ENCODE data around the gene GRIA1.

The GRIA1 gene

GRCh38 chr5:153498516-153498915, 8.0 kb downstream of the GRIA1 start:
- POLR2A ChIA-PET, result no interaction called here
- no peak for TF ChIP-seq LEF1 (IDR thresholded peaks at IDR 0.05; ENCODE audit: borderline replicate concordance)
- TF ChIP-seq NFRKB (IDR thresholded peaks at IDR 0.05), result no peak
- no peak for TF ChIP-seq SUZ12 (IDR thresholded peaks at IDR 0.05)
- TF ChIP-seq CTBP1 (IDR thresholded peaks at IDR 0.05; ENCODE audit: borderline replicate concordance), result no peak
- TF ChIP-seq HDGF (IDR thresholded peaks at IDR 0.05; ENCODE audit: borderline replicate concordance), result no peak
- no peak for TF ChIP-seq PKNOX1 (IDR thresholded peaks at IDR 0.05)
- no peak for TF ChIP-seq L3MBTL2 (conservative IDR thresholded peaks at IDR 0.05)
- TF ChIP-seq FOXM1 (IDR thresholded peaks at IDR 0.05; ENCODE audit: borderline replicate concordance), result no peak
- TF ChIP-seq BHLHE40 (IDR thresholded peaks at IDR 0.05; ENCODE audit: borderline replicate concordance), result no peak
- TF ChIP-seq TARDBP (IDR thresholded peaks at IDR 0.05), result no peak
- no peak for TF ChIP-seq ELF4 (IDR thresholded peaks at IDR 0.05)
- no peak for TF ChIP-seq SP1 (IDR thresholded peaks at IDR 0.05)
- no peak for TF ChIP-seq ZNF384 (IDR thresholded peaks at IDR 0.05)
- TF ChIP-seq FOXK2 (IDR thresholded peaks at IDR 0.05), result no peak
- no peak for TF ChIP-seq ARNT (IDR thresholded peaks at IDR 0.05)
- no peak for TF ChIP-seq FOXA1 (IDR thresholded peaks at IDR 0.05)
- CTCF ChIA-PET, result interaction anchor here (0.6 kb wide), 1 partner anchor 11 kb away, joined by 8 read pairs; no protein-coding TSS in a partner anchor

GRCh38 chr5:153500178-153500577, 9.7 kb downstream of the GRIA1 start:
- TF ChIP-seq TARDBP (IDR thresholded peaks at IDR 0.05) (no peak), SP1 (IDR thresholded peaks at IDR 0.05) (no peak), ARNT (IDR thresholded peaks at IDR 0.05) (no peak), SUZ12 (IDR thresholded peaks at IDR 0.05) (no peak), FOXM1 (IDR thresholded peaks at IDR 0.05; ENCODE audit: borderline replicate concordance) (no peak), FOXA1 (IDR thresholded peaks at IDR 0.05) (no peak), L3MBTL2 (conservative IDR thresholded peaks at IDR 0.05) (no peak), CTBP1 (IDR thresholded peaks at IDR 0.05; ENCODE audit: borderline replicate concordance) (no peak), HDGF (IDR thresholded peaks at IDR 0.05; ENCODE audit: borderline replicate concordance) (no peak), ZNF384 (IDR thresholded peaks at IDR 0.05) (no peak)
- DNase-seq (ENCODE audit: extremely low spot score), result no peak
- ChIA-PET POLR2A (no interaction called here), CTCF (no interaction called here)

More at GRCh38 chr5:153498516-153498915, 8.0 kb downstream of the GRIA1 start:
- DNase-seq (ENCODE audit: extremely low spot score), result no peak

GRCh38 chr5:153504726-153505125, 14.3 kb downstream of the GRIA1 start:
- no peak for DNase-seq (ENCODE audit: extremely low spot score)
- CTCF ChIA-PET, result no interaction called here
- no peak for TF ChIP-seq HDGF (IDR thresholded peaks at IDR 0.05; ENCODE audit: borderline replicate concordance)
- TF ChIP-seq NFRKB (IDR thresholded peaks at IDR 0.05), result no peak
- TF ChIP-seq FOXM1 (IDR thresholded peaks at IDR 0.05; ENCODE audit: borderline replicate concordance), result no peak
- no peak for TF ChIP-seq L3MBTL2 (conservative IDR thresholded peaks at IDR 0.05)
- no peak for TF ChIP-seq BHLHE40 (IDR thresholded peaks at IDR 0.05; ENCODE audit: borderline replicate concordance)
- TF ChIP-seq ZNF384 (IDR thresholded peaks at IDR 0.05), result no peak
- TF ChIP-seq FOXA1 (IDR thresholded peaks at IDR 0.05), result no peak
- TF ChIP-seq LEF1 (IDR thresholded peaks at IDR 0.05; ENCODE audit: borderline replicate concordance), result no peak
- no peak for TF ChIP-seq CTBP1 (IDR thresholded peaks at IDR 0.05; ENCODE audit: borderline replicate concordance)
- no peak for TF ChIP-seq ARNT (IDR thresholded peaks at IDR 0.05)
- TF ChIP-seq FOXK2 (IDR thresholded peaks at IDR 0.05), result no peak
- TF ChIP-seq ELF4 (IDR thresholded peaks at IDR 0.05), result no peak
- TF ChIP-seq PKNOX1 (IDR thresholded peaks at IDR 0.05), result no peak
- TF ChIP-seq SP1 (IDR thresholded peaks at IDR 0.05), result no peak
- no peak for TF ChIP-seq SUZ12 (IDR thresholded peaks at IDR 0.05)
- TF ChIP-seq TARDBP (IDR thresholded peaks at IDR 0.05), result no peak
- POLR2A ChIA-PET, result no interaction called here

- POLR2A ChIA-PET, result no interaction called here
- TF ChIP-seq SUZ12 (IDR thresholded peaks at IDR 0.05) (no peak), LEF1 (IDR thresholded peaks at IDR 0.05; ENCODE audit: borderline replicate concordance) (no peak), ZNF384 (IDR thresholded peaks at IDR 0.05) (no peak), PKNOX1 (IDR thresholded peaks at IDR 0.05) (no peak), SP1 (IDR thresholded peaks at IDR 0.05) (no peak), TARDBP (IDR thresholded peaks at IDR 0.05) (no peak), NFRKB (IDR thresholded peaks at IDR 0.05) (no peak), BHLHE40 (IDR thresholded peaks at IDR 0.05; ENCODE audit: borderline replicate concordance) (no peak), FOXM1 (IDR thresholded peaks at IDR 0.05; ENCODE audit: borderline replicate concordance) (no peak)
- no peak for DNase-seq (ENCODE audit: extremely low spot score)
- CTCF ChIA-PET, result no interaction called here
These were observed 18.2 kb downstream of the GRIA1 start for GRCh38 chr5:153508700-153509099.

GRCh38 chr5:153511622-153512021, 21.2 kb downstream of the GRIA1 start:
- ChIA-PET CTCF (no interaction called here), POLR2A (no interaction called here)
- TF ChIP-seq BHLHE40 (IDR thresholded peaks at IDR 0.05; ENCODE audit: borderline replicate concordance) (no peak), CTBP1 (IDR thresholded peaks at IDR 0.05; ENCODE audit: borderline replicate concordance) (no peak), ZNF384 (IDR thresholded peaks at IDR 0.05) (no peak)
- DNase-seq (ENCODE audit: extremely low spot score), result no peak

GRCh38 chr5:153513156-153513555, 22.7 kb downstream of the GRIA1 start:
- no peak for DNase-seq (ENCODE audit: extremely low spot score)
- ChIA-PET POLR2A (no interaction called here), CTCF (no interaction called here)
- TF ChIP-seq SUZ12 (IDR thresholded peaks at IDR 0.05) (no peak), SP1 (IDR thresholded peaks at IDR 0.05) (no peak), LEF1 (IDR thresholded peaks at IDR 0.05; ENCODE audit: borderline replicate concordance) (no peak), FOXA1 (IDR thresholded peaks at IDR 0.05) (no peak), ZNF384 (IDR thresholded peaks at IDR 0.05) (no peak), TARDBP (IDR thresholded peaks at IDR 0.05) (no peak), CTBP1 (IDR thresholded peaks at IDR 0.05; ENCODE audit: borderline replicate concordance) (no peak), ELF4 (IDR thresholded peaks at IDR 0.05) (no peak)

All from HEK293T (cell line).